GM18499 (cell line): ENCODE data around the gene MARCHF11.

Experiments
- ATAC-seq: cut with Tn5 transposase; IDR thresholded peaks from one replicate; pipeline ENCODE4 v1.9.1; 2021; ENCODE audit warnings: moderate number of reproducible peaks; ENCODE audit not compliant: insufficient read depth, unreplicated experiment

Gene MARCHF11

DNA sequence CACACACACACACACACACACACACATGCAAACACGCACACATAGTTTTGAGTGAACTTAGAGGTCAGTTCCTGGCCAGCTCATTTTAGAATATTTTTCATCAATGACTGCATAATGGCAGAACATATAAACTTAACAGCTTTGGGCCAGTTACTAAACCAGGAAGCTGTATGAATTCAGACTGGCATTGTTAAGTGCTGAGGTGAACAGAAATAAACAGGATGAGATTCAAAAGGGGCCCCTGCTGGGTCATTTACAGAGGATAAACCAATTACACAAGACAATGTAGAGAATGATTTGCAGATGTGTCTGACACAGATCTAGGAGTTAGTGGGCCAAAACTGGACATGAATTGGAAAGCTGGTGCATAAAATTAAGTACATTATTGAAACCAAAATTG is 44.6 kb downstream of the MARCHF11 start:
- ATAC-seq = no peak

DNA sequence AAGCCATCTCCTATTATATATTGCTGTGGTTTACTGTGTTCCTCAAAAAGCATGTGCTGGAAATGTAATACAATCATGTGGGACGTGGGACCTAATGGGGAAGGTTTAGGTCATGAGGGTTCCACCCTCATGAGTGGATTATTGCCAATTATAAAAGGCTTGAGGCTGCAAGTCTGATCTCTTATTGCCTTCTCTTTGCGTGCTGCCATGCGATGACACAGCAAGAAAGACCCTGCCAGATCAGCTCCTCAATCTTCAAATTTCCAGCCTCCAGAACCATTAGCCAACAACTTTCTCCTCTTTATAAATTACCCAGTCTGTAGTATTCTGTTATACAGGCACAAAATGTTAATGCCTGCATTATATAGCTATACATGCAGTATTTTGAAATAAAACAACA is 45.4 kb downstream of the MARCHF11 start:
- no peak for ATAC-seq

DNA sequence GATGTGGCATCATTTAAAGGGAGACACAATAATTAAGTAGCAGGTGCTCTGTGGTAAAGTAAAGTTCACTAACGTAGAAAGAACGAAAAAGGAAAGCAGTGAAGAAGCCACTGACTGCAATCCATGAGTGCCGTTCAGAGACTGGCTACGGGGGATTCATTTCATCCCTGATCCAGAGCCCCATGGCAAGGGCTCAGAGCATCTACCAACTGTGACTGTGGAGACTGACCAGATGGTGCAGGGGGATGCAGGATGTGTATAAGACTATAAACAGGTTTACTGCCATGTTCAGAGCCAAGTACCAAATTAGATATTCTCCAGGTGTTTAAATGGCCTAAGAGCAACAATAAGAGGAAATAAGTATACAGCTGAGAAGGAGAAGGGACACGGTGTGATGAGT is 47.7 kb downstream of the MARCHF11 start:
- no peak for ATAC-seq

DNA sequence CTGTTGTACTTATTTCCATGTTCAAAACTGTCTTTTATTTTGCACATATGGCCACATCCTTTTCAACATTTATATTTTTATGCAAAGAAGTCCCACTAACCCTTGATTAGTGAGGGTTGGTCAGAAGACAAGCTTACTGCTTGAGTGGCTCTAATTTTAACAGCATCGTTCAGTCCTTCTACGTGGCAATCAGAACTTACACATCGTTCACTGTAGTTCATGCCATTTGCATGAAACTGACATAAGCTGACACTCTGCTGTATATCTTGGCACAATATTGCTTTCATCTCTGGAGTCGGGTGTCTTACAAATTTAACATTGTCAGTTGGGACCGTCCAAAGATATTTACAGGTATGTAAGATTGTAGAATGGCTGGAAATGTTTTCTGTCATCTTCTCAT is 50.6 kb downstream of the MARCHF11 start:
- ATAC-seq = no peak

DNA sequence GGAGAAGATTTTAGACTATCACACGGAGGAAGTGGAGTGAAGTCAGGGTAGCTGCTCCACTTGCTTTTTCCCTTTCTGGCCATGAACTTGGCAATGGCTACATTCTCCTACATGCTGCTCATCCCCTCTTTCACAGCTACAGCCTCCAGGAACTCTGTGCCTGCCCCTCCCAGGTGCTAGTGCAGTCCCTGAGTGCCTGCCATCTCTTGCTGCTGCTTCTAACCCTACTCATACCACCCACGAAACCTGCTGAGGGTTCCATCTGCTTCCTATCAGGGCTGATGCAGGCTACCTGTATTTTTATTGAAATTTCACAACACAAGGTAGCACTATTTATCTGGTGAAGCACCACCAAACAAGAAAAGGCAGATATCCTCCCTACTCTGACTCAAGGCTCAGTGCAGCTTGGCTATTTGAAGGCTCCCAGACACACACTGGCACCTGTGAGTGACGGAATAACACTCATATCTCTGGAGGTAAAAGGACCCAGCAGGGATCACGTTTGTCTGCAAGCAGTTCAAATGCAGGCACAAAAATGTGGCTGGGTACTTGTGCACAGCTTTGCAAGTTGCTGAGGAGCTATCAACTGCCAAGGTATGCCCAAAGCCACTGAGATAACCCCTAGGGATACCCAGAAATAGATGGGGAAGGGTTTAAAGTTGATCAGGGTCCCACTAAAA is 51.6 kb downstream of the MARCHF11 start:
- no peak for ATAC-seq

DNA sequence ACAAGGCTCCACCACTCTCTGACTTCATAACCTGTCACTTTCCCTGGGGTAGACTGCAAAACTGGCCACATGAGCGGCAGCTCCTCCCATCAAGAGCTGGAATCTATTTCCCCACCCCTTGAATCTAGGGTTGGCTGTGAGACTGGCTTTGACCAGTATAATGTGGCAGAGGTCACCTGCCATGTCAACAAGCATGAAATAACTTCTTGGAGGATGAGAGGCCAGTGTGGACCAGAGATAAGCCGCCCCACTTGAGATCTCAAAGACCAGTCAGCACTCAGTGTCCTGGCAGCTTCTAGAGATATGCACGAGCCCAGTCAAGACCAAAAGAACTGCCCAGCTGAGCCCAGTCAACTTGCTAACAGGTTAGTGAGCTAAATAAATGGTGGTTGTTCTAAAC is 59.0 kb downstream of the MARCHF11 start:
- no peak for ATAC-seq

DNA sequence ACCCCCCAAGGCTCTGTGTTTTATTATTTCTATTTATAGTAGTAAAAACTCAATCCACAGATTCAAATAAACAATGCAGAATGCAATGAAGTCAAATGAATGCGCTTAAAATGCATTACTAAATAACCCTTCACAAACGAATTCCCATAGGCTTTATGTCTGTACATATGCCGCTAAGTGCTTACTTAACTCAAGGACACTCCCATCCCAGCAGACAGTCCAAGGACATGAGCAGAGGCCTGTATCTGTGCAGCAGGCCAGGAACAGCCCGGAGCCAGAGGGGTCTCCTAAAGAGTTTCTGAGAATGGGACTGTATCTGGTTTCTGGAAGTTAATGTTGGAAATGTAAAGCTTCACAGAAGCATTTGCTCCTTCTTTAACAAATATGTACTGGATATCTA is 59.8 kb downstream of the MARCHF11 start:
- no peak for ATAC-seq

DNA sequence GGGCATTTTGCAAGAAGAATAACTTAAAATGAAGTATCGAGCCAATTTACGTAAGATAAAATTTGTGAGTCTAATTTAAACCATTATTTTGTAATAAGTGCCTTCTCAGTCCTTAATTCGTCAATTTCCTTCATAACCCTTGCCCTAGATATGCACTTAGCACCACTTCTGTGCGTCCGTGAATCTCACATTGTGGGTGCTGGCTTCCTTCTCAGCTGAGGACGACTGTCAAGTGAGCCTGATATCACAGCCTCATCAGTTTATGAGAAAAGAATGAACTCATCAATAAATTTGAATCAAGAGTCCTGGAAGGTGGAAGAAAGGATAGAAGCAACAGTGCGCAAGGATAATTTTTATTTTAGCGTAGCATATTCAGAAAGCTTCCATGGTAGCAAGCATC is 64.5 kb downstream of the MARCHF11 start:
- ATAC-seq = no peak

DNA sequence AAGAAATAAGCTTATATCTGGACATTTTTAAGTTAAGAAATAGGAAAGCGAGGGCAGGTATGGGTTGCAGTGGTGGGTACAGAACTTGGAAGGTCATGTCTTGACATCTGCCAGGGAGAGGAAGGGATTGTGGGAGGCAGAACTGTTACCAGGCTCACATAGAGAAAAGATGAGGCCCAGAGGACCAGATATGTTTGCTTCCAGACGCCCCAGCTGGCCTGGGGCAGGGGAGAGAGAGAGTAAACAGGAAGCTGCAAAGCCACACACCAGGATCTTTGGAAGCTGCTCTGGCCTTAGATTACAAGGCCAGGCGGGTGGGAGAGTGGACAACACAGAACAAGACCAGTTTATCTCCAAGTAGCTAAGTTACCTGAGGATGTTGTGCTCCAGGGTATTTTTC is 71.2 kb downstream of the MARCHF11 start:
- no peak for ATAC-seq

DNA sequence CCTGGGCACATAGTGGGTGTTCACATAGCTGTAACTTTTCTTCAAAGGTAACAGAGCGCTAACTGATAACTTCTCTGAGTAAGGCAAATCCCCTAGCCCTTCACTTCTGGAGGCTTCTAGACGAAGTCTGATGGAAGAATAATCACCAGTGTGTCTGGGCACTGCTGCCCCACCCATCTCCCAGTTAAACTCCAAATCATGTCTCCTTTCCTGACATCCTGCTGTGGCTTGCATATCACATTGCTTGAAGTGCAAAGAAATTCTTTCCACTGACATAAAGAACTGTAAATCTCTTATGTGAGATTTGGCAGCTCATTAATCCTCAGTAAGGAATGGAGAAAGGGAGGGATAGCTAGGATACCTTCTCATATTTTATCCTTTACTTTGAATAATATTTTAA is 74.6 kb downstream of the MARCHF11 start:
- ATAC-seq = no peak

DNA sequence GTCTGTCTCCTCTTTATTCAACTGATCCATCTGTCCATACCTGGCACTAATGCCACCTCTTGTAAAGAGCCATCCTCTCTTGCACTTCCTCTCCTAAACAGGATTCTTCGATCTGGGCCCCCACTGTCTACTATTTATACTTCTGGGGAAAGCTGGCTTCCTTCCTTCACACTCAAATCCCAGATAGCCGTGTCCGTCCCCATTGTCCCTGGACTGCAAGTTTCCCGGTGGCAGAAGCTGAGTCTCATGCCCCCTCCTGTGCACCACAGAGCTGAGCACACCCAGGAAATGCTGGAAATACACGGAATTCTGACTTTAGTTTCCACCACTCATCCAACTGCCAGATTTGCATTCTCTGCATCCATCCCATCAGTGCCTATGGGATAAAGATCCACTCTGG is 84.0 kb downstream of the MARCHF11 start:
- ATAC-seq = no peak

DNA sequence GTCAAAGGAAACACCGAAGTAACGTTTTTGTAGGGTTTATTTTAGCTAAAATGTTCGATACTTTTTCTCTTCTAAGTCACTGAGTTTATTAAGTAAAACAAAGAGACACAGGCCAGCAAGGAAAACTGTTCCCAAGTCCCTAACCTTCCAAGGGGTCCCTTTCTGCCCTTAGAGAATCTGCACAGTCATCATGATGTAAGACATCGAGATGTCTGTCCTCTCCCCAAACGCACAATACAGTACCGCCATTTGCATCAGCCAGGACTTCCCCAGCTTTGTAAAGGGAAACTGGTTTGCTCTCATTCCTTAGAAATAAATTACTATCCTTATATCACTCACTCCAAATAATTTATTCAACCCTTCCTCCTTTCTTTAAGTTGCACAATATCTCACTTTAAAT is 89.3 kb downstream of the MARCHF11 start:
- no peak for ATAC-seq

DNA sequence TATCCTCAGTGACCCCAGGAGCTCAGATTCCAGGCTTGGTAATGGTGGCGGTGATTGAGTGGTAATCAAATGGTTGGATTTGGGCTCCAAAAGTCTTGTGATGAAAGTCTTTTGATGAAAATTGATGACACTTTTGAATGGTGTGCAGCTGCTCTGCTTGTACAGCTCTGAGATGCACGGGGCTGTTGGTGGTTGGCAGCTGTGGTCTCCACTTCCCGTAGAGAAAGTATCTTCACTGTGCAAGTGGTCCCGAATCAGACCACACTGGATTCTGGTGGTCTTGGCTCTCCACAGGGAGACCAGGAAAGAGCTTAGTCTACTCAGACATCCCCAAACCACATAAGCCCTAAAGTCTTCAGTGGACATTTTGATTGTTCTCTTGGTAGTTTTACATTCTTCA is 96.6 kb downstream of the MARCHF11 start:
- ATAC-seq = no peak

DNA sequence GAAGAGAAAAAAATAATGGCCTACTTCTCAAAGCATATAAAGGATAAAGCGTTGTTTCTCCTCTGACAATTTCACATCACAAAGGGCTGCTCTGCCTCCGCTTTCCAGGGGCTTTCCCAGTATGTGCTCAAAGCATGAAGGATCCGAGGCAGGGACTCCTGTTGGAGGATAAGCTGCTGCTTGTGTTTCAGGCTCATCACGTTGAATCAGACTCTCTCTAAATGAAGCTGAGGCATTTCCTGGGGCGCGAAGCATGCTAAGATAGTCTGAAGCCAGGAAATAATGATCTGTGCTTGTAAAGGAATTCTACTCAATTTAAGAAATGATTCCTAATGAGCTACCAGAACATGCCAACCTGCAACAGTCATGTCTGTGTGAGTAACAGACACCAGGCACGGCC is 97.5 kb downstream of the MARCHF11 start:
- no peak for ATAC-seq

DNA sequence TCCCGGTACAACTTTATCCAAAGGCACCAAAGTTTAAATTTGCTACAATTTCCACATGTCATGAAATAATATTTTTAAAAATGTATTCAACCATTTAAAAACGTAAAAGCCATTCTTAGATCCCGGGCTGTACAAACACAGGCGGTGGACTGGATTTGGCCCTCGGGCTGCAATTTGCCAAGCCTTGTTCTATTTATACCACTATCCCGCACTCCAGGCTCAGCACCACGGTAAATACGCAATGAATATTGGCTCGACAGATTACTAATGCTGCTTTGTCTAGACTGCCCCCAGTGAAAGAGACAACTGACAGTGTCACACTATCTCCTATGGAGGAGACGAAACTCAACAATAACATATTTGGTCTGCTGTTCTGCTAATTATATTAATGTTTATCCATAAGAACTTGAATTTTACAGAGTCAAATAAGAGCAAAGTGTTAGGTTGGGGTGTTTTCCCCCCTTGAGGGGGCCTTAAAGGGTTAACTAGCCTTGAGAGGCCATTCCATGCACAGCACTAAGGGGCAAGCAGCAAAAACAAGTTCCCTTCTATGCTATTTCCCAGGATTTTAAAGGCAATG is 98.1 kb downstream of the MARCHF11 start:
- ATAC-seq = no peak

DNA sequence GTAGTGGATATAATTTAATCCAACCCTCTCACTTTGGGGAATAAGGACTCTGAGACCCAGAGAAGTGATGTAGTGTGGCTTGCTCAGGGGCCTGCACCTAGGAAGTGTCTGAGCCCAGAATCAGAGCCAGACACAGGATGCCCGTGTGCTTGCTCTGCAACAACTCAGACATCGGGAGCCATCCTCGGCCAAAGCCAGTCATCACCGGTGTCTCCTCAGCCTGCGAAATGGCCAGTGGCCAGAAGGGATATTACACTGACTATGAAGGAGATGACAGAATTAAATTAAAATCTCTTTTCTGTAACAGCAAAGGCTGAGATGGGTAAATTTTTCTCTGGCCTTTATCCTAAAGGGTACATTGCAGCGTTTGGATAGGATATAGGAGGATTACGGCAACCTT is 102.9 kb downstream of the MARCHF11 start:
- no peak for ATAC-seq

DNA sequence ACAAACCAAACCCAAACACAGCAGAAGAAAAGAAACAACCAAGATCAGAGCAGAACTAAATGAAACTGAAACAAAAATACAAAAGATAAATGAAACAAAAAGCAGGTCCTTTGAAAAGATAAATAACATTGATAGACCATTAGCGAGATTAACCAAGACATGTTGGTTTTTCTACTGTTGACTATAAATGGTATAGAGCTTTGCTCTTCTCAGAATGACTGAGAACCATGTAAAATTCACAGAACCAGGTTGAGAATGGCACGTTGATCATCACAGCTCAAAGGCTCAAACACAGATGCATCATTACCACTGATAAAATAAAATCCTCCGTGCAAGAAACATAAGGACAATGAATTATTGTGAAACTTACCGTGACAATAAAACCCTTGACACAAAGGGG is 105.2 kb downstream of the MARCHF11 start:
- ATAC-seq = no peak

DNA sequence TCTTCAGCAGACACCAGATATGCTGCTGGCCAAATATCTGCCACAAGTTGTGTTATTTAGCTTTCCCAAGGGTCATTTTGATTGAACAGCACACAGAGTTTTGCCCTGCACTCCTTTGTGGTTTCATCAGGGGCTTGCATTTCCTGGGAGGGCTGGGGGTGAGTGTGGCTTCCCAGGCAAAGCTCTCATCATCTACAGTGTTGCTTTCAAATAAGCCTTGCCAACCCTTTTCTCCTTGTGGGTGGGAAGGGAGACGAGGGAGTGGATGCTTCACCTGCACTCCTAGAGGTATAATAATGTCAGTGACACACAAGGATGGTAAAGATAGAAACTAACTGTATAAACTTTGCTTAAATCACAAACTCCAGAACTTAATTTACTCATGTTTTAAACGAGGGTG is 107.0 kb downstream of the MARCHF11 start:
- no peak for ATAC-seq

DNA sequence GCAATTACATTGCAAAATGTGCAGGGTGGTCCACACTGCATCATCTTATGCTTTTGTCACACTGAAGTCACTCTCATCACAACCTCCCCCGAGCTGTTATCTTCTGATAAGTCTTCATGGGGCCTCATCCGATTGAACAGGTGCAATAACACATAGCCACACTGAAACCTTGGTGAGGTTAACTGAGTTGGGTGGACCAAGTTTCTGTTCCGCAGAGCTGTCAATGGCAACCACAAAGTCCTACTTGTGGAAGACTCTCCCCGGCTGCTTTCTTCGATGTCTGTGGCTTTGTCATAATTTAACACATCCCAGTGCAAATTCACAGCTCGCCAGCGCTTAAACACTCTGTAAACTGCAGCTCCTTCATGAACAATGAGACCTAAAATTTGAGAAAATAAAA is 112.2 kb downstream of the MARCHF11 start:
- no peak for ATAC-seq

DNA sequence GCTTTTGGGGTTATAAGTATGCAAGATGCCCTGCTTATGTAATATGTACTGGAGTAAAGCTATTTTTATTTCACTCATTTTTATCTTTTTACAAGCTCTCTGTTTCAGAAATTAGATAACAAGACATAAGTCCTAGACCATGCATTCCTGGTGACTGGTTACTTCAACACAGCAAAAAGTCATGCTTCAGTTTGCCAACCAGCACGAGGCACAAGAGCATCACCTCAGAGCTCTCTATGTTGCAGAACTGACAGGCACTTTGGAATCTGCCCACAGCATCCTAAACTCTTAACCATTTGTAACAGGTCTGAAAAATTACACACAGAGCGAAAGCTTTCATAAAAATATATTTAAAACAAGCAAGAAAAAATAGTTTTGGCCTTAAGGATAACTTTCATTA is 112.8 kb downstream of the MARCHF11 start:
- no peak for ATAC-seq

DNA sequence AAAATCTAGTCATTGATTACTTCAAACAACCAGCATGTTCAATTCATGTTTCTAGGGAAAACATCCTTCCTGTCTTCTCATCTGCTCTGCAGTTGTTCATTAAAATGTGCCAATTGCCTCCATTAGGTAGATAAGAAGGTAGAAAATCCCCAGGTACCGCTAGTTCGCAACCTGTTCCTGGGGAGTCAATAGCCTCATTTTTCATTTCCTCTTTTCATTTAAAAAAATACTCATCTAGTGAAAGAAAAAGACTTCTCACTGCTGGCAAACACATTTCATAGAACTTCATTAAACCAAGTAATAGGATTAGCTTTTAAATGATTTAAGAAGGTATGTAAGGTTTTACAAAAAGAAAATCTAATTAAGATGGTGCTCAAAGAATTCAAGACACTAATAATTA is 113.3 kb downstream of the MARCHF11 start:
- ATAC-seq = no peak

DNA sequence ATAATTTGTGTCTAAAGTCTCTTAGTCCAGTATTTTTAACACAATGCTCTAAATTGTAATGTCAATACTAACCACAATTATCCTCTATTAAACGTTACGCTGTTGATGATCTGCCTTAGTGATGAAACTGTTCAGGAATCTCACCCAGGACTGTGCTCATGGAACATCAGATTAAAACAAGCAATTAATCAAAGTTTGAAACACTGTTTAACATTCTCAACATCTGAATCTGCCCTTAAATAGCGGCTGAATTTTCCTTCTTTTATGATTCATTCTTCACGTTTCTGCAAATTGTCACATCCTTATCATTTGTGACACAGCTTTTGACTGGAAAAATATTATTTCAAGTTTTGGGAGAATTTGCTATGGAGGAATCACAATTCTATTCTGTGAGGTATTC is 113.8 kb downstream of the MARCHF11 start:
- ATAC-seq = no peak
